Caki2 (cell line): ENCODE measurements around the gene PNPLA5. TPM values are rescaled to one million over a fixed set of nuclear protein-coding genes. Genes with fewer than 3 reads are reported as not detected.
A peak's percentile ranks its signal among the peaks of the same experiment; 100 is the strongest.
"Not testable (repeated sequence)": the region's sequence is repeated elsewhere in the genome, so short reads cannot be mapped to it uniquely, and the experiment has no call there.

ENCODE experiments used
- DNase-seq: peaks from one replicate; pipeline ENCODE4 v3.0.0-alpha.2; 2015; ENCODE audit warnings: low read depth
- in situ Hi-C: cut with HindIII; loops from 2 replicates; pipeline ENCODE4 v1.10.0; 2016; ENCODE audit warnings: low sequenced_read_pairs, low pct_unique_long_range_greater_than_20kb, mixed read lengths
- total RNA-seq: library from RNA; depleted of rRNA; stranded (reverse); fragments of >200 nt; shearing (Covaris generic); gene quantifications from 2 replicates; pipeline ENCODE4 v1.2.3, GENCODE V29; 2014; ENCODE audit warnings: low replicate concordance

PNPLA5 gene
- total RNA-seq, 1 experiment from 2014 or later = not detected

GRCh38 chr22:43909708-43910107 is 17.9 kb upstream of the PNPLA5 start:
- in situ Hi-C loops = no loop called here
- DNase-seq = no peak

DNA sequence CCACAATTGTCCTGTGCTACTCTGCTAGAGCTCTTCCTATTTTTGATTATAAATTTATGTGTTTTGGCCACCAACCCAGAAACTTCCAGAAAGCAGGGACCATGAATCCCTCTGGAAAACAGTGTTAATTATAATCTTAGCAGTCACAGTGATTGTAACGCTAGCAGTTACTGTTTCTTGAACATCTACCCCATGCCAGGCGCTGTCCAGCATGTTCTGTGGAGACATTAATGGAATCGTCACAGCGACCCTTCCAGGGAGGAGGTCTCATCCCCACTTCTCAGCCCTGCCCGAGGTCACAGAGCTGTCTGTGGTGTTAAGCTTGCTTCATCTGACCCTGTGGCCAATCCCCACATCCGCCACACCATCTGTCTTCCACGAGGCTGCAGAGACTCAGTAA is 13.9 kb upstream of the PNPLA5 start:
- no peak for DNase-seq
- in situ Hi-C loops = no loop called here

GRCh38 chr22:43904412-43904811 is 12.6 kb upstream of the PNPLA5 start:
- in situ Hi-C loops, DNase-seq: not testable (repeated sequence)

- in situ Hi-C loops, DNase-seq: not testable (repeated sequence)
Measured at GRCh38 chr22:43903033-43903432, 11.2 kb upstream of the PNPLA5 start.

DNA sequence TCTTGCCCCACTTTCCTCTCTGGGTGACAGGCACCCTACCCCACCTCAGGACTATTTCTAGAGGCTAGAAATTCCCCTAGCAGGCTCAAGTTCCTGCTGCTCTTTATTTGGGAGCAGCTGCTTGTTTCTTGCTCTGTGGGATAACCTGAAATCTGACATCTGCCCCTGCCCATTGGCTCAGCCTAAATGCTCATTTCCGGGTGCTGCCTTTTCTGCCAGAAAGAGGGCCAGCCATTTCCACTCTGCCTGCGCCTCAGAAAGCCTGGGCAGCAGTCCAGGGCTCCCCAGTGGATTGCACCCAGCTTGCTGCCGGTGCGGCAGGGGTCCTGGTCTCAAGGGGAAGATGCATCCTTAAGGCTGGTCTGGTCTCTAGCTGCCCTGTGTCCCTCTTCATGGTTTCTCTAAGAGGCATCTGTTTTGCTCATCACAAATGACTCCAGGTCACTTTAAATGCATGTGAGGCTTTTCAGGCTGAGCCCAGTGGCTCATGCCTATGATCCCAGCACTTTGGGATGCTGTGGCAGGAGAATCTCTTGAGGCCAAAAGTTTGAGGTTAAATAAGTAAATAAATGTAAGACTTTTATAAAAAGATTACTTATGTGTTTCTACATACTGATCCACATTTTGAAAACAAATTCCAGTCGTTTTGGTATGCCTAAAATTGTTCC is 10.3 kb upstream of the PNPLA5 start:
- in situ Hi-C loops = no loop called here
- DNase-seq = peak; percentile 42

DNA sequence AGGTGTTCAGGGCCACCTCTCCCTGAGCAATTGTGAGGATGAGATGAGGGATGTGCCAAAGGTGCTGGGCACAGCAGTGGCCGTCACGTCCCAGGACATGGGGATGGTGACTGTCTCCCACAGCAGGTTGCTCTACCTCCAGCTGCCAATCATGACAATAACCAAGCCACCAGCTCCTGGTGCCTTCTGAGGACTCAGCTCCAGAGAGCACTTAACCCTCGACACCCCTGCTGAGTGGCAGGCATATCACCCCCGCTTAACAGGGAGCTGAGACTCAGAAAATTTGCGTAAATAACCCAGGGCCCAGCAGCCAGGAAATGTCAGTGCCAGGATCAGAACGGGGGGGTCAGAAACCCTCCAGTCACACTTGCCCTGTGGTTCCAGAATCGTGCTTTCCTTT is 8.4 kb upstream of the PNPLA5 start:
- DNase-seq = no peak
- in situ Hi-C loops = no loop called here

DNA sequence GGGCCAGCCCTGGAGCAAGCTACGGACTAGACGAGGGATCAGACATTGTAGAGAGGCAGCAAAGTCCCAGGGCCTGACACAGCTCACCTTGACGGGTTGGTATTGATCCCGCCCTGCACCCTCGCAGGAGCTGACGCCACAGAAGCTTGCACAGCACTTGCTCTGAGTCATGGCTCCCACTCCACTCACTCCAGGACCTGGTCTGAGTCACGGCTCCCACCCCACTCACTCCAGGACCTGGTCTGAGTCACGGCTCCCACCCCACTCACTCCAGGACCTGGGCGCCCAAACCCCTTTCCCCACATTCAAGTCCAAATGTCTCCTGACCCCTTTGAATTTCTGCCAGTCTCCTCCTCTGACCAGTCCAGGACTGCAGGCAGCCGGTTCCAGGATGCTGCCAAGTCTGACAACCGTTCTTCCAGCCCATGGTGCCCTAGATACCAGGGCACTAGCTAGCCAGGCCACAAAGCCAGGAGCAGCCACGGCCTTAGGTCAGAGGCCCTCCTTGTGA is 6.0 kb upstream of the PNPLA5 start:
- in situ Hi-C loops = no loop called here
- DNase-seq = peak; percentile 12

DNA sequence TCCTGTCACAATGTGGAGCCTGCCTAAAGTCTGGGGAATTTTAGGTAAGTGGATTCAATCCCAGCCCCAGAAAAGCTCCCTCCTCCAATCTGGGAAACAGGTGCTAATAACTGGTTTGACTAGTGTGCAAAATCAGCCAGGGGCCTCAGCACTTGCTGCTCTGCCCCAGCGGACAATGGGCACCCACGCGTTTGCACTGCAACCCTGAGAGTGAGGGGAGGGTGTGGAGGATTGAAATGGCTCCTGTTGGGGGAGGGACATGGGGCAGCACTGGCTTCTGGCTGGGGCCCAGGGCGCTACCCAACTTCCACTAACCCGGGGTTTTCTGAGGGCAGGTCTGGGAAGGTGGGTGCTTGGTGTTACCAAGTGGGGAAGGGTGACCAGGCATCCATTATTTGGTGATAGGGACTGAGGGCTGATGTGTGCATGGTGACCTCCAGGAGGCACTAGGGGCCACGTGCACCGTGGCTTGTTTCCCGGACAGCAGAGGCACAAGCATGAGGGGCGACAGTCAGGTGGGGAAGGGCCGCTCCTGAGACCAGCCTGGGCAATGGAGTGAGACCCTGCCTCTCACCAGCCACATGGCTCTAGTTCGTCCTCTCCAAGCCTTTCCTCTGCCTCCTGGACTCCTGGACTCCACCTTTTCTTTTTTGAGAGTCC is 4.3 kb upstream of the PNPLA5 start:
- in situ Hi-C loops = no loop called here
- no peak for DNase-seq

DNA sequence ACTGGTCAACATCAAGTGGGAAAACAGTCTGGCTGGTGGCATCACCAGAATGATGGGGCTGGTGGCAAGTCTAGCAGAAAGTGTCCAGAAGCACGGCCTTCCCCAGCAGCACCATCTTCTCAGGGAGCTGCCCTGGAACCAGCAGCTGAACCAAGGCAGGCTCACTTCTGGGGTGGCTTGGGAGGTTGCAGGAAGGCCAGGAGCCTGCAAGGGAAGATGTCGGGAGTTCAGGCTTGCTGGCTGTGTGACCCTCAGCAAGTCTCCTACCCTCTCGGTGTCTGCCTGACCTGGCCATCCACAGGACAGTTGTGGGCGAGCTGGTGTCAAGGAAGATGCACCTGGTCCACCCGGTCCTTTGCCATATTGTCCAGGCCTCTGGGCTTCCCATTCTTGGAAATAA is 2.3 kb upstream of the PNPLA5 start:
- in situ Hi-C loops = no loop called here
- no peak for DNase-seq

- no peak for DNase-seq
- in situ Hi-C loops = no loop called here
Measured at GRCh38 chr22:43893266-43893665, 1.5 kb upstream of the PNPLA5 start.

DNA sequence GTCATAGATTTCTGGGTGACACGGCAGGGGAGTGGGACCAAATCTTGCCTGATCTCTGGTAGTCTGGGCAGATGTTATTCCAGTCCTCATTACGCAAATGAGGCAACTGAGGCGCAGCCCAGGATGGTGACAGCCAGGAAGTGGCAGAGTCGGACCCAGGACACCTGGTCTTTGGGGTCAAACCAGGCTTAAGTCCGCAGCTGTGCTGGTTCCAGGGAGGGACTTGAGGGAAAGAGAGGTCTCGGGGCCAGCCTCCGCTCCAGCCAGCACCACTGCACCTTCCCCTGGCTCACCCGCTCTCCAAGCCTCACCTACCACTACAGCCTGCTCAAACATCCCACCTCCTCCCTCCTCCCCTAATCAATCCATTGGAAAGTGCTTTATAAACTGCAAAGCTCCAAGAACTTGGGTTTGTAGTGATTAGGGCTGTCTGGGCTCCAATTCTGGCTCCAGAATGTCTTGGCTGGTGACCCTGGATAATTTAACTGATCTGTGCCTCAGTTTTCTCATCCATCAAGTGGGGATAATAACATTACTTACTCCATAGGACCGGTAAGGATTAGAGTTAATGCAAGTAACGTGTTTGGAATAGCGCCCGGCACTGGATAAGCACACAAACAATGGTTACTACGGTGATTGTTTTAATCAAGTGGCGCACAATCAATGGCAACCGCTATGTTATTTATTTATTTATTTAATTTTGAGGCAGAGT is 526 bp upstream of the PNPLA5 start:
- no peak for DNase-seq
- in situ Hi-C loops = no loop called here

GRCh38 chr22:43890901-43891331 is 897 bp downstream of the PNPLA5 start:
- DNase-seq = no peak
- in situ Hi-C loops = no loop called here

DNA sequence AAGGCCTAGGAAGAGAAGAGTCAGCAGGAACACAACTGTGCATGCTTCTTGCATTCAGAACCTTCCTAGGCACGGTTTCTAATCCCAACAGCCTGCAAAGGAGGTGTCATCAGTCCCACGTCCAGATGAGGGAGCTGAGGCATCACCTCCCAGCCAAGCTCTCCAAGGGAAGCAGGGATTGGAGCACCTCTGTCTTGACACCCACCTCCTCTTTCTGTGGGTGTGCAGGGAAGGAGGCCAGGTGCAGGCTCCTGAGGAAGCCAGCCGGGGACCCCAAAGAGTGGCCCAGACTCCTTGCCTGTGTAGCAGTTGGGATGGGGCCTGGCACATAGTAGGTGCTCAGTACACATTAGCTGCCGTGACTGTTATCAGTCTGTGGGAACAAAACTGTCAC is 2.0 kb downstream of the PNPLA5 start:
- in situ Hi-C loops = no loop called here
- no peak for DNase-seq

GRCh38 chr22:43889201-43889859 is 2.5 kb downstream of the PNPLA5 start:
- in situ Hi-C loops = no loop called here
- DNase-seq = no peak

- DNase-seq = no peak
- in situ Hi-C loops = no loop called here
Measured at GRCh38 chr22:43888740-43889139, 3.1 kb downstream of the PNPLA5 start.

- in situ Hi-C loops = no loop called here
Measured at GRCh38 chr22:43887391-43887790, 4.4 kb downstream of the PNPLA5 start.

DNA sequence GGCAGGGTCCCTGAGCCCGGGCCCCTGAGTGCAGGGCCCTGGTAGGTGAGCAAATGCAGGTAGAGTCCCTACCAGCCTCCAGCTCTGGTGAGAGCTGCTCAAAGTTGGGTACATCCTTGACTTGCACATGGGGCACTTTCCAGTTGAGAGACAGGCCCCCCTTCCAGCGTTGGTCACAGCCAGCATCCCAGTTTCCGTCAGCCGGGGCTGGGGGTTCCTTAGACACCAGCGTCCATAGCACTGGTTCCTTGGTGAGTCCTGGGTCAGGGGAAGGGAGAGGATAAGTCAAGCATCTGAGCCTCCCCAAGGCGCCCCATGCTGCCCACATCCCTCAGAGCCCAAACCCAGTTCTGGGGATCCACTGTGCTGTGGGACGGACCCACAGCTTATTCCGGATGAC is 5.6 kb downstream of the PNPLA5 start:
- DNase-seq = no peak
- in situ Hi-C loops = no loop called here

More at GRCh38 chr22:43887391-43887790, 4.4 kb downstream of the PNPLA5 start:
- DNase-seq = no peak

DNA sequence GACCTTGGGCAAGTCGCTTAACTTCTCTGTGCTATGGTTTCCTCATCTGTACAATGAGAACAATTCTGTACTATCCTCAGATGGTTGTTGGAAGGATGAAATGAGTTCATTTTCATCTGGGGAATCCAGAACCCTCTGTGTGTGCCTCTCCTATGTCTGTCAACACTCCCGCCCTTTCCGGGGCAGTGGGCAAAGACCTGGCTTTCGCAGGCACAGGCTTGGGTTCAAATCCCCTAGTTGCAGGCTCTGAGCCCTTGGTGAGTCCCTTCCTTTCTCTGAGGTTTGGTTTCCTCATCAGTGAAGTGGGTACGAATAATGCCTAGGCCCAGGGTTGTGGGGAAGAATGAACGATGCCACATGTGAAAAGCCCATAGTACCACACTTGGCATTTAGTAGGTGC is 6.0 kb downstream of the PNPLA5 start:
- in situ Hi-C loops = no loop called here
- DNase-seq = no peak

DNA sequence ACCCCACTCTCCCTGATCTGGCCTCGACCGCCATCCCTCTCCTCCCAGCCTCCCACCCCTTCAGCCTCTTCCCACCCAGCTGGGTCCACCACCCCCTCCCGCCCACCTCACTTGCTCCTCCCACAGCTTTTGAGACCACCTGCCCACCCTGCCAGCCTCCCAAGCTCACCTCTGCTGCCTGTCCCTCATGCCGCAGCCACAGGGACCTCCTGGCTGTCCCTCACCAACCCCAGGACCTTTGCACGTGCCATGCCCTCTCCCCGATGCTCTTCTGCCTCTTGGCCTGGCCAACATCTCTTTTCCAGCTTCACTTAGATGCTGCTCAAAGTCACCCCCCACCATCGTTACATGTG is 6.5 kb downstream of the PNPLA5 start:
- in situ Hi-C loops = no loop called here
- DNase-seq = no peak
